ENCODE data around the gene CPAMD8.
"Not testable (repeated sequence)": the region's sequence is repeated elsewhere in the genome, so short reads cannot be mapped to it uniquely, and the experiment has no call there.

The CPAMD8 gene

DNA sequence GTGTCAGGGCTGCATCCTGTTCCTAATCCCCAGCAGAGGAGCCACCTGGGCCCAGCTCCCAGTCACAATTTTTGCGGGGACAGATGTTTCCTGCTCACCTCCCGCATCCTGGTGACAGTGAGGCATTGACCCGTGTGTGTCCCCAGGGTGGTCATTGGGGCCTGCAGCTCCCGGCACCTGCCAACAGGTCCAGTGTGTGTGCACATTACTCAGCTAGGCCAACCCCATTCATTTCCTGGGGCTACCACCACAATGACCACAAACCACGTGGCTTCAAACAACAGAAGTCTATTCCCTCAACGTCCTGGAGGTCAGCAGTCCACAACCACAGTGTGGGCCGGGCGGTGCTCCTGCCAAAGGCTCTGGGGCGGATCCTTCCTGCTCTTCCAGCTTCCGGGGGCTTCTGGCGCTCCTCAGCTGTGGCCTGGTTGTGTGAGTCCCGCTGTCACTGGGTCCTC is 149.7 kb downstream of the CPAMD8 start:
- no peak for TF ChIP-seq CTCF (IDR thresholded peaks at IDR 0.05; ENCODE audit: low read depth, low read length)
- H3K4me3 ChIP-seq (ENCODE audit: low read depth, low read length): no peak overlapping the region

DNA sequence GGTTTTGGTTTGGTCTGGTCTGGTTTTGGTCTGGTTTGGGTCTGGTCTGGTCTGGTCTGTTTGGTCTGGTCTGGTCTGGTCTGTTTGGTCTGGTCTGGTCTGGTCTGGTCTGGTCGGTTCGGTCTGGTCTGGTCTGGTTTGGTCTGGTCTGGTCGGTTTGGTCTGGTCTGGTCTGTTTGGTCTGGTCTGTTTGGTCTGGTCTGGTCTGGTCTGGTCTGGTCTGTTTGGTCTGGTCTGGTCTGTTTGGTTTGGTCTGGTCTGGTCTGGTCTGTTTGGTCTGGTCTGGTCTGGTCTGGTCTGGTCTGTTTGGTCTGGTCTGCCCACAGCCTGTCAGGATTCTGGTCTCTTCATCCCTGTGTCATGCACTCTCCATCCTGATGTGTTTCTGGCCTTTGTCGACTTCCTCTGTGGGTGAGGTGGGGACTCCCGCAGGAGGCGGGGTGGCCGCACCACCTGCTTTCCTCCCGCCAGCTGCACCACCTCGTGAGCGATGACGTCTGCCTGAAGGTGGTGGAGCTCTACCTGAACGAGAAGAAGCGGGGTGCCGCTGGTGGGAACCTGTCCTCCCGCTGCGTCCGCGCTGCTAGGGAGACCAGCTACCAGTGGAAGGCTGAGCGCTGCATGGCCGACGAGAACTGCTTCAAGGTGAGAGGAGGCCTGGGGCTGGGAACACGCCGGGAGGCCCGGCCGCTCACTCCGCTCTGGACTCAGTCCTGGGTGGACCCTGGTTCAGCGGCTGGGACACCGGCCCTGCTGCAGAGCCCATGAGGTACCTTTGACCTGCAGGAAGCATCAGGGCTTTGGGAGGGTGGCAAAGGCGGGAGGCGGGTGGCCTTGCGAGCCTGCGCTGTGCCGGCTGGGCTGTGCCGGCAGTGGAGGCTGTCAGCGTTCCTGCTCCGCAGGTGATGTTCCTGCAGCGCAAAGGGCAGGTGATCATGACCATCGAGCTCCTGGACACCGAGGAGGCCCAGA is 150.7 kb downstream of the CPAMD8 start:
- TF ChIP-seq CTCF (IDR thresholded peaks at IDR 0.05; ENCODE audit: low read depth, low read length): no peak
- H3K4me3 ChIP-seq (ENCODE audit: low read depth, low read length): no peak overlapping the region

GRCh38 chr19:16874978-16875299 is 151.7 kb downstream of the CPAMD8 start:
- not testable (repeated sequence) for H3K4me3 ChIP-seq (ENCODE audit: low read depth, low read length)

DNA sequence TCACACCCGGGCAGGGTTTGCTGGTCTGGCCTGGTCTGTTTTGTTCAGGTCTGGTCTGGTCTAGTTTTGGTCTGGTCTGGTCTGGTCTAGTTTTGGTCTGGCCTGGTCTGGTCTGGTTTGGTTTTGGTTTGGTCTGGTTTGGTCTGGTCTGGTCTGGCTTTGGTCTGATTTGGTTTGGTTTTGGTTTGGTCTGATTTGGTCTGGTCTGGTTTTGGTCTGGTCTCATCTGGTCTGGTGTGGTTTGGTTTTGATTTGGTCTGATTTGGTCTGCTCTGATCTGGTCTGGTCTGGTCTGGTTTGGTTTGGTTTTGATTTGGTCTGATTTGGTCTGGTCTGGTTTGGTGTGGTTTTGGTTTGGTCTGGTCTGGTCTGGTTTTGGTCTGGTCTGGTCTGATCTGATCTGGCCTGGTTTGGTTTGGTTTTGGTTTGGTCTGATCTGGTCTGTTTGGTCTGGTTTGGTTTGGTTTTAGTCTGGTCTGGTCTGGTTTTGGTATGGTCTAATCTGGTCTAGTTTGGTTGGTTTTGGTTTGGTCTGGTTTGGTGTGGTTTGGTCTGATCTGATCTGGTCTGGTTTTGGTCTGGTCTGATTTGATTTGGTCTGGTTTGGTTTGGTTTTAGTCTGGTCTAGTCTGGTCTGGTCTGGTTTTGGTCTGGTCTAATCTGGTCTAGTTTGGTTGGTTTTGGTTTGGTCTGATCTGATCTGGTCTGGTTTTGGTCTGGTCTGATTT is 152.2 kb downstream of the CPAMD8 start:
- TF ChIP-seq CTCF (IDR thresholded peaks at IDR 0.05; ENCODE audit: low read depth, low read length): no peak
- no peak overlapping the region for H3K4me3 ChIP-seq (ENCODE audit: low read depth, low read length)

DNA sequence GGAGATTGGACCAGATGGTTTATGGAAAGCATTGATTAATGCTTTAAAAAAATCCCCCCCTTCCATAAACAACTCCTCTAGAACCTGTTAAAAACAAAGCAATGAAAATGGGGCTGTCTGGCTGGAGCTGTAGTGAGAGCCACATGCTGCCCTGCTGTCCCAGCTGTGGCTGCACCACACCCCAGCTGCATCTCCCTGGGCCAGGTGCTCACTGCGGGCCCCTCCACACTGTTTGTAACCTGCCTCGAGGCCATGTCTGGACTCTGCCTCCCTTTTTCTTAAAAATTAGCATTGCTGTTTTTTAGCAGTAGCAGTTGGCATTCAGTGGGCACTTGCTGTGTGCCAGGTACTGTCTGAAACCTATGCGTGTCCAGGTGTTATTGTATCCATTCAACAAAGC is 153.0 kb downstream of the CPAMD8 start:
- H3K4me3 ChIP-seq (ENCODE audit: low read depth, low read length): no peak overlapping the region
- no peak for TF ChIP-seq CTCF (IDR thresholded peaks at IDR 0.05; ENCODE audit: low read depth, low read length)

GRCh38 chr19:16872728-16873127 is 153.9 kb downstream of the CPAMD8 start:
- no peak for TF ChIP-seq CTCF (IDR thresholded peaks at IDR 0.05; ENCODE audit: low read depth, low read length)
- H3K4me3 ChIP-seq (ENCODE audit: low read depth, low read length): no peak overlapping the region

GRCh38 chr19:16871871-16872270 is 154.7 kb downstream of the CPAMD8 start:
- no peak for TF ChIP-seq CTCF (IDR thresholded peaks at IDR 0.05; ENCODE audit: low read depth, low read length)
- no peak overlapping the region for H3K4me3 ChIP-seq (ENCODE audit: low read depth, low read length)

All from WI38 (cell line).